SKM-1 (cell line): ENCODE results near the gene C1orf50.
"Not testable (repeated sequence)": the region's sequence is repeated elsewhere in the genome, so short reads cannot be mapped to it uniquely, and the experiment has no call there.

Experiments used
- DNase-seq: peaks from one replicate; lab custom pipeline; 2025; ENCODE audit not compliant: unreplicated experiment; lab: John Stamatoyannopoulos, UW

C1orf50 gene

GRCh38 chr1:42739753-42740700 is 27.0 kb upstream of the C1orf50 start, which contains the start of gene CLDN19:
Gene CLDN19 (minus strand): TSS chr1:42740236. CDS start chr1:42740063, 173 bp downstream.
- DNase-seq: no peak

GRCh38 chr1:42740851-42741580 is 26.0 kb upstream of the C1orf50 start:
- DNase-seq: no peak

GRCh38 chr1:42741706-42742105 is 25.3 kb upstream of the C1orf50 start:
- DNase-seq: no peak

GRCh38 chr1:42742141-42742540 is 24.9 kb upstream of the C1orf50 start:
- no peak for DNase-seq

- no peak for DNase-seq
Measured at GRCh38 chr1:42742617-42743316, 24.3 kb upstream of the C1orf50 start.

GRCh38 chr1:42743317-42744147 is 23.5 kb upstream of the C1orf50 start:
- DNase-seq: no peak

- no peak for DNase-seq
Measured at GRCh38 chr1:42744148-42744413, 23.0 kb upstream of the C1orf50 start.

- DNase-seq: no peak
Measured at GRCh38 chr1:42745851-42746250, 21.2 kb upstream of the C1orf50 start.

GRCh38 chr1:42746436-42747105 is 20.5 kb upstream of the C1orf50 start:
- DNase-seq: no peak

GRCh38 chr1:42747125-42747524 is 19.9 kb upstream of the C1orf50 start:
- DNase-seq: no peak

- DNase-seq: no peak
Measured at GRCh38 chr1:42748021-42748420, 19.0 kb upstream of the C1orf50 start.

- DNase-seq: peak; percentile 18
Measured at GRCh38 chr1:42748461-42749410, 18.3 kb upstream of the C1orf50 start.

GRCh38 chr1:42750041-42750440 is 17.0 kb upstream of the C1orf50 start:
- DNase-seq: no peak

- not testable (repeated sequence) for DNase-seq
Measured at GRCh38 chr1:42751511-42752070, 15.5 kb upstream of the C1orf50 start.

- DNase-seq: no peak
Measured at GRCh38 chr1:42752284-42752683, 14.8 kb upstream of the C1orf50 start.

- no peak for DNase-seq
Measured at GRCh38 chr1:42753070-42753469, 14.0 kb upstream of the C1orf50 start.

GRCh38 chr1:42756956-42757891 is 9.8 kb upstream of the C1orf50 start:
- DNase-seq: peak; percentile 62

GRCh38 chr1:42757892-42758275 is 9.2 kb upstream of the C1orf50 start:
- DNase-seq: no peak
